ENCODE results near the gene CLCN4.

The CLCN4 gene

DNA sequence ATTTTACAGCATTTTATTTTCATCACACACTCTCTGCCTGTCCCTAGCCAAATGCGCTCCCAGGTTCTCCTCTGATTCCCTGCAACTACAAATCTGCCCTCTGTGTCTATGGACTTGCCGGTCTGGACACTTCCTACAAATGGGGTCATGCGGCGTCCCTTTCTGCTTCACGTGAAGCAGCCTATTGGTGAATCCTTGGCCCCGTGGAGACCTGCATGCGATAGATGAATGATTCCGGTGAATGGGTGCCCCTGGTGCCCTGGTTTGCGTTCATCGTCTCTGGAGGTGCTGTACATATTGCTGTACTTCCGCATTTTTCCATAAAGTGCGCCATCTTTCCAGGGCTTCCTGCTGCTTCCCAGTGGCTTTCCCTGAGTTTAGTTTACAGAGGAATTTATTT, 27.5 kb upstream of the CLCN4 start:
- no peak for DNase-seq (ENCODE audit: low read depth, low spot score)

DNA sequence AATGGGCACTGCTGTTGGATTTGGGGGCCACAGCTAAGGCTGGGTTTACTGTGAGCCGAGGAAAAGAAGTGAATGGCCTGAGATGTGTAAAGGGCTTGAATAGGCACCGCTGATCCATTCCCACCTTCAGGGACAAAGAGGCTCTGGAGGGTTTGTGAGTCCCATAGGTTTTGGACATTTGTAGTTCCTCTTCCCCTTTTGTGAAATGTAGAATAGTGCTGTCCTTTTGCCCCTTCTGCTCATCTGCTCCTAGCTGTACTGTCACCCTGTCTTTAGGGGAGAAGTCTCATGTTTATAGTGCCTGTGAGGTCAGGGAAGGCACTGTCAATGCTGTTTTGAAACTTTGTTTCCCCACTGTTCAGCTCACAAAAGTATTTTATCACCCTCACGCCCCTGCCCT, 26.4 kb upstream of the CLCN4 start:
- DNase-seq (ENCODE audit: low read depth, low spot score), result no peak

DNA sequence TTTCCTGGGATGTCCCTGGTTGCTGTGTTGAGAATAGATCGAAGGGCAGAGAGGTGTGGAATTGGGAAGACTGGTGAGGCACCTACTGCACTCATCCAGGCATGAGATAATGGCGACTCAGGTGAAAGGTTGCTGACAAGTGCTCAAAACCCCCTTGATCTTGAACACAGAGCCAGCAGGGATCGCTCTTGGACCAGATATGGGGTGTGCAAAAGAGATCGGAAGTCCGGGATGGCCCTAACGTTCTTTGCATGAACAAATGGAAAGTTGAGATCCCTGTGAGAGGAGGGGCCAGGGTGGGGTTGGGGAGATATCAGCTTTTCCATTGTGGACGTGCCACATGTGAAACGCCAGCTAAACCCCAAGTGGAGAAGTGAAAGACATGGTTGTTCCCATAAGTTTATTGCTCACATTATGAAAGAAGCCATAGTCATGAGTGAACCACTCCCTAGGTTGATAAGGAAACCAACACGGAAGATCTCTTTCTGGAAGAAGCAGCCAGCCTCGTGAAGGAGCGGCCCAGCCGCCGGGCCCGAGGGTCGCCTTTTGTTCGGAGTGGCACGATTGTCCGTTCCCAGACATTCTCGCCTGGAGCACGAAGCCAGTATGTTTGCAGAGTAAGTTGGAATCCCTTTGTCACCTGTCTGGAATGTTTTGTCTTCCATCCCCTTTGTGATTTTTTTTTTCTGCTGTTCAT, 22.6 kb upstream of the CLCN4 start:
- no peak for DNase-seq (ENCODE audit: low read depth, low spot score)

DNA sequence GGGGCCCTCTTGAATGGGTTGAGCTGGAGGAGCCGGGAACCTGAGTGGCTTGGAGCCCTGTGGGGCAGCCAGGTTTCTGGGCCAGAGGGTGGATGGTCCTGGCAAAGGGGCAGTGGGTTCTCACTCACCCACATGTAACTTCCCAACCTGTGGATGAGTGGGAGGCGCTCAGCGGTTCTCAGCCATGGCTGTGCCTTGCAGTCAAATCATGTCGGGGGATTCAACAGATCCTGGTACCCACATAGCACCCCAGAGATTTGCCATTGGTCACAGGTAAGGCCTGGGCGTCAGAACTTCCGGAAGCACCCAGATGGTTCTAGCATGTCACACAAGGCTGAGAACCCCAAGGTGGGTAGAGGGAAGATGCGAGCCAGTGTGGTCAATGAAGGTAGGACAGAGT, 21.9 kb upstream of the CLCN4 start:
- DNase-seq (ENCODE audit: low read depth, low spot score), result no peak

DNA sequence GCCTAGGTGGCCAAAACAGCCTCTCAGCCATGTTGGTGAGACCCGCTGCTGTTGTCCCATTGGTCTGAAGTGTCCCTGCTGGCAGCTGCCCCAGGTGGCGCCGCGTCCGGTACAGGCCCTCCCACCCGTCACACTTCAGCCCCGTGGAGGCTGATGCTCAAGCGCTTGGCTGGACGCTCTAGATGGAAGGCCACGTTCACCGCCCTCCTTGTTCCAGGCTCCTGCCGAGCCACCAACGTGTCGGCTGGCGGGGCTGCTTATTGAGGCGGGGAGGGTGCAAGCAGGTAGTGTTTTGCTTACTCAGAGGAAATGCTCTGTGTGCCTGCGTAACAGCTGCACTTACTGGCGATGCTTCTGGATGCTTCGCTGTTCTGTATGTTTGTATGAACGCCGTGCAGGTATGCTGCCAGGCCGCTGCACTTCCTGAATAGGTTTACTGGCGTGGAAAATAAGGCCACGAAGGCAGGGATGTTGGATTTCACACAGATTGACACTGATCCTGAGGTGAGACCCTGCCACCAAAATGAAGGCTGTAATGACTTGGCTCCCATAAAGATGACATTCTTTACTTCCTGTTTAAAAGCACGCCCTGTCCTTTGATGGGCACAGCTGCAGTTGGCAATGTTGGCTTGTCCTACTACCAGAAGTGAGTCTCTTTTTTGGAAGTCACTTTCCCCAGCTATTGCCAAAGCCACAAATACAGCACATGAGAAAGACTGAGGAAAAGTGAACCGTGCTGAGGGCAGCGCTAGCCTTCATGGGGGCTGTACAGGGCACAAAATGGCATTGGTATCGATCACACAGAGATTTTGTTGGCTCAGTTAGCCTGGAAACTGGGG, 21.0 kb upstream of the CLCN4 start:
- no peak for DNase-seq (ENCODE audit: low read depth, low spot score)

DNA sequence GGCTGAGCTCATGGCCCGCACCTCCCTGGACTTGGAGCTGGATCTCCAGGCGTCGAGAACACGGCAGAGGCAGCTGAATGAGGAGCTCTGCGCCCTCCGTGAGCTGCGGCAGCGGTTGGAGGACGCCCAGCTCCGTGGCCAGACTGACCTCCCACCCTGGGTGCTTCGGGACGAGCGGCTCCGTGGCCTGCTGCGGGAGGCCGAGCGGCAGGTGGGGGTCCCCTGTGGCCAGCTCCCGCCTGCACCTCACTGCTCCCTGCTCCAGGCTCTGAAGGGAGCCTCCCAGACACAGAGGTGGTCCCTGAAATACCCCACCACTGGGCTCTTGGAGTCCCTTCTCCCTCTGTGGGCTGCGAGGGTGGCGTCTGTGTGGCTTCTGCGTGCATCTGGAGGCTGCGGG, 18.0 kb upstream of the CLCN4 start:
- no peak for DNase-seq (ENCODE audit: low read depth, low spot score)

DNA sequence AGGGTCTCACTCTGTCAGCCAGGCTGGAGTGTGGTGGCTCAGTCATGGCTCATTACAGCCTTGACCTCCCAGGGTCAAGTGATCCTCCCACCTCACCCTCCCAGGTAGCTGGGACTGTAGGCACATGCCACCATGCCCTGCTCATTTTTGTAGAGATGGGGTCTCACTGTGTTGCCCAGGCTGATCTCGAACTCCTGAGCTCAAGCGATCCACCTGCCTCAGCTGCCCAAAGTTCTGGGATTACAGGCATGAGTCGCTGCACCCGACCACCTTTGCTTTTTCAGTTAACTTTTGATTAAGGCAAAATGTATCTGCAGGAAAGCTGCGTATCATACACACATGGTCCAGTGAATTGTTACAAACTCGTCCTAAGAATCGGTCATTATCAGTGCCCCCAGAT, 16.5 kb upstream of the CLCN4 start:
- DNase-seq (ENCODE audit: low read depth, low spot score), result no peak

DNA sequence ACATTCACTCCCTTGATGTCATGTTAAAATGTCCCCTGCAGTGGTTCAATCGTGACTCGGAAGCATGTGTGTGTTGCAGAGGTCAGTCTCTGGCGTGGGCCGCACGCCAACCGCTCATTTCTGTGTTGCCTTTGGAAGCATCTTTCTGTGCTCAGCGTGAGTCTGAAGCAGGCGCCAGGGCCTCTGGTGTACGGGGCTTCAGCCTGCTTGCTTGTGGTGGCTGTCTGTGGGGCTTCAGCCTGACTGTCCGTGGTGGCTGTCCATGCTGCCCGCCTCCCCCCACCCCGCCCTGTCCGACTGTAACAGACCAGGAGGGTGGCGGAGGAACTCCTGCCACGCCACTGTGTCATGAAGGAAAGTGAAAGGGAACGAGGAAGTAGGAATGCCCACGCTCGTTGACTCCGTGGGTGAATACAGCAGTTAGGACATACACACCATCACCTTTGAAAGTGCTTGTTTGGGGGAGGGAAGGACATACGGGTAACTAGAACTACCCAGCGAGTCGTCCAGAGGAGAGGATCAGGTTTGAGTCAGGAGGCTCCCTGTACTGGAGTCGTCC, 14.7 kb upstream of the CLCN4 start:
- no peak for DNase-seq (ENCODE audit: low read depth, low spot score)

DNA sequence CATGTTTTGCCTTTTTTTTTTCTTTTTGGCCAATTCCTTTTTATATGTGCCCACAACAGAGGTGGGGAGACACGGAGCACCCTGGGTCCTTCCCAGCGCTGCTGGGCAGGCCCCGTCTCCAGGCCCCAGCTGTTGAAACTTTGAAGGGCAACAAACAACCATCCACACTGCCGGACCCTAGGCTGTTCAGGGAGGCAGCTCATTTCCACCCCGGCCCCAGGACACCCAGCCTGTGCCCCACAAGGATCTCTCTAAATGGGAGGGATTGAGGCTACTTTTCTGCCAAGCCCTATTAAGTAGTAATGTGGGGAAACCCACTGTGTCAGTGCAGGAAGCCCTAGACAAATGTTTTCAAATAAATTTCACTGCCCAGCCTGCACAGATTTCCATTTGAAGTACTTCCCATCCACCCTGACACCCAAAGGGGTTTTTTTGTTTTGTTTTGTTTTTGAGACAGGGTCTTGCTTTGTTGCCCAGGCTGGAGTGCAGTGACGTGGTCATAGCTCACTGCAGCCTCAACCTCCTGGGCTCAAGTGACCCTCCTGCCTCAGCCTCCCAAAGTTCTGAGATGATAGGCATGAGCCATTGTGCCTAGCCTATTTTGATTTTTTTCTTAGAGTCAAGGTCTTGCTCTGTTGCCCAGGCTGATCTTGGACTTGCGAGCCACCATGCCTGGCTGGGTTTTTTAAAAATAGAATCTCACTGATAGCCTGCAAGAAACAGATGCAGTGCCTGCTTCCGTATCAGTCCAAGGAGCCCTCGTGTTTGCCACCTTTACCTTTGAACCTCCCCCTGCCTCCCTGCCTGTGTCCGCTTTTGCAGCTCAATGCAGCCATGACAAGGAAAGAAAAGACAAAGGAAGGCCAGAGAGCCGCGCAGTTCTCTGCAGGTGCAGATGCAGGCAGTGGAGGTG, 13.4 kb upstream of the CLCN4 start:
- DNase-seq (ENCODE audit: low read depth, low spot score), result no peak

DNA sequence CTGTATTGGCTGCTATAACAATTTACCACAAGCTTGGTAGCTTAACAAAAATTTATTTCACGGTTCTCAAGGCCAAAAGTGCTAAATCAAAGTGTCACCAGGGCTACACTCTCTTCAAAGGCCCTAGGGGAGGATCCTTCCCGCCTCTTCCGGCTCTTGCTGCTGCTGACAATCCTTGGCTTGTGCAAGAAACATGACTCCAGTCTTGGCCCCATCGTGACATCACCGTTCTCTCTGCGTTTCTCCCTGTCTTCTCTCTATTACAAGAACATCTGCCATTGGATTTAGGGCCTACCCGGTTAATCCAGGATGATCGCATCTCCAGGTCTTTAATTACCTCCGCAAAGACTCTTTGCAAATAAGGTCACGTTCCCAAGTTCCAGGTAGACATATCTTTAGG, 10.4 kb upstream of the CLCN4 start:
- DNase-seq (ENCODE audit: low read depth, low spot score), result no peak

DNA sequence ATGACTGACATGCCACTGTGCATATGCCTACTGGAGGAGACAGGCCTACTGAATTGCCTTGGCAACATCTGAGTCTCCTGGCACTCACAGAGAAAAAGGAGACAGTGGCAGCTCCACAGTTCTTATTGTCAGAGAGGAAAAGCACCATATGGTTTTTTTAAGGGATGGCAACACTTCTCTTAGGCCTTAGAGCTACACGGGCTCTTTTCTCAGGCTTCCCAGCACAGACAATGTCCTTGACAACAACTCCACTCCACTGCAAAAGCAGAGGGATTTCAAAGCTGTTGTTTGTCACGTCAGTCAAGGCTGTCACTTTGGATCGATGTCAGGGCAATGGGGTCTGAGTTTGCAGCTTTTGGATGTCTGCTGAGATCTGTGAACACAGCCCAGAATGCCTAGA, 4.7 kb upstream of the CLCN4 start:
- DNase-seq (ENCODE audit: low read depth, low spot score), result no peak

DNA sequence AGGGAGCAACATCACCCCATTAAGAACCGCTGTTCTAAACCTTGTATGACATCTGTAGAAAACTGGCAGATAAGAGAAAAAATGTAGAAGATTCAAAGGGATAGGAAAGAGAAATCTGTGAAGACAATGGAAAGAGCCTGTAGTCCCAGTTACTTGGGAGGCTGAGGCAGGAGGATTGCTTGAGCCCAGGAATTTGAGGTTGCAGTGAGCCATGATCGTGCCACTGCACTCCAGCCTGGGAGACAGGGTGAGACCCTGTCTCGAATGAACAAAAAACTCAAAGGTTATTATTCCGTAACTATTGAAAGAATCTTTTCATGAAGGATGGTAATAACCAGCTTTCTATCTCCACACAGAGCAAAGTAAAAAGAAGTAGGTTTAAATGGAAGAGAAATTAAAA, 1.6 kb upstream of the CLCN4 start:
- DNase-seq (ENCODE audit: low read depth, low spot score), result no peak

DNA sequence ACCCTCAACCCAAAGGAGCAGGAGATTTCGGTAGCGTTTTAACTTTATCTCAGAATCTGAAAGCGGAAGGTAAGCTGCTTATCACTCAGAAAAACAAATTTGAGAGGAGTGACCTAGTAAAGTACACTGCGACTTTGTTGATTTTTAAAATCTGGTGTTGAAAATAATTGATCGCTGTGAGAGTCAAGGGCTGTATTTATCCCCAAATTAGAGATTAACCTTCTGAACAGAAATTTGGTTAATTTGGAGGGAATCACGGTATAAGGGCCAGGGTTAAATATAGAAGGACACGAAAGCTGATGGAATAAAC, 212 bp downstream of the CLCN4 start:
- DNase-seq (ENCODE audit: low read depth, low spot score), result no peak

DNA sequence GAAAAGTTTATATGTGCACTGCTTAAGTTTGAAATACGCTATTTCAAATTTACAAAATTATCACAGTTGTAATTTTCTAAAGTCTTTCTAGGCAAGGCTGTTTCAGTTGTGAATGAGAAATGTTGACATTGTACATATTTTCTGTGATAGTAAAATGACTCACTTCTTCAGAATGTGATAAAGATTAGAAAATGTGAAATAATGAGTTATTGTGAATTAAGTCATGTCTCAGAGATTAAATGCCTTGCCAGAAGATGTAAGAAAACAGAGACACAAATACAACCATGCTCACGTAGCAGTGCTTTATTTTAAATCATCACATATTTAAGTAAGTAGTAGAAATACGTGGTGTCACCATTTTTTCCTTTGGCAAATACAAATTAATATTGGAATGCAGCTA, 768 bp downstream of the CLCN4 start:
- no peak for DNase-seq (ENCODE audit: low read depth, low spot score)

DNA sequence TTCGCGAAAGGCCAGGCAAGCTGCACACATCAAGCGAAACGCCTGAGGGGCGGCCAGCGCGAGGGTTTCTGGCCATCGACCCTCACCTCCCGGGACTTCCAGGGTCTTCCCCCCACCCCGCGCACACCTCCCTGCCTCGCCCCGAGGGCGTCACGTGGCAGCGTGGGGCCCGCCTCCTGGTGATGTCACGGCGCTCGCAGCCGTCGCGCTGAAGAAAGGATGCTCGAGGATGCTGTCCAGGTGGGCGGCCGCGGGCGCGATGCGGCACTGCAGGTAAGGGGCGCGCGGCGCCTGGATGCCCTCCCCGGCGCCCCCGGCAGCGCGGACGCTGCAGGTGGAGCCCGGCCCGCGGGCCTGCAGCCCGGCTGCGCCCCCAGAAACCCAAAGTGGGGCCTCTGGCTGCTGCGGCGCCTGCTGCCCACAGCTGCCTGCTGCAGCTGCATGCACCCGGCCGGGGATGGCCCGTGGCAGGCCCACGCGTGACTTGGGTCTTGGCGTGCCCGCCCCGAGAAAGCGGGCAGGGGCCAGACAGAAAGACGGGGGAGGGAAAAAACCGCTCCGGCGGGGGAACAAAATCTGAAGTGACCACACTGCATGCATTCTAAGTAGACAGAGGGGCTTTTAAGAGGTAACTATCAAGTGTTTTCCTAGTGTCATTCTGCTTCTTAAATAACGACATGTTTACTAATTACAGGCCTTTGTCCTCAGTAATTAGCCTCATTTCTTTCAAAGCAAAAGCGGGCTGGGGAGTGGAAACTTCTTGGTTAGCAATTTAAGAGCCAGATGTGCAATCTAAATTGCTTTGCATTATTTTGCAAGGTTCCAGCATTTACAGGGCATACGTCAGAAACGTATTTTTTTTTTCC, 1.7 kb downstream of the CLCN4 start:
- no peak for DNase-seq (ENCODE audit: low read depth, low spot score)

DNA sequence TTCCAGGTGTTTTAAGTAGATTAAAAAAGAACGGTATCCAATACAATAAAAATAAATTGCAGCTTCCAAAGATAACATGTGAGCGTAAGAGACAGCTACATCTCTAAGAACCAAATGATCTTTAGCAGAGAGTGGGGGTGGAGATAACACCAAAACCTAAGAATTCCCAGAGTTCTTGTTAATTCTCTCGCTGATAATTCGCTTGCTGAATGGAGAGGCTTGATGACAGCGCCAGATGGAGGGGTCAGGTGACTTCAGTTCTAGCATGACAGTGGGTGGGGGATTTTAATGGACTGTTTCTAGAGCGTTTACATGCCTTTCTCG, 2.3 kb downstream of the CLCN4 start:
- no peak for DNase-seq (ENCODE audit: low read depth, low spot score)

DNA sequence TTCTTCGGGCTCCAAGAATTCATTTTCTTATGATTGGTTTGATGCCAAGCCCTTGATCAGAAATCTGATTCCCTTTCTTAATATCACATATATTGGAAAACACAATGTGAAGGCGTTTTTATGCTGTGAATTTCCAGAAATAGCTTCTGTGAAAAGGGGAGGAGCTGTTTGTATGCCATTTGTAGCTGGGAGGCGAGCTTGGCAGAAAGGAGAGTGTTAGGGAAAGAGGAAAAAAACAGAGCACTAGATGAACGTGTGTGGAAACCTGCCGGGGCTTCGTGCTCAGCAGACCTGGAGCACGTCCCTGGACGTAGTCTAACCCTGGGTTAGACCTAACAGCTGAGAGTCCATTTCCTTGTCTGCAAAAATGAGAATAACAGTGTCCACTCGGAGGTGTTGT, 3.4 kb downstream of the CLCN4 start:
- no peak for DNase-seq (ENCODE audit: low read depth, low spot score)

DNA sequence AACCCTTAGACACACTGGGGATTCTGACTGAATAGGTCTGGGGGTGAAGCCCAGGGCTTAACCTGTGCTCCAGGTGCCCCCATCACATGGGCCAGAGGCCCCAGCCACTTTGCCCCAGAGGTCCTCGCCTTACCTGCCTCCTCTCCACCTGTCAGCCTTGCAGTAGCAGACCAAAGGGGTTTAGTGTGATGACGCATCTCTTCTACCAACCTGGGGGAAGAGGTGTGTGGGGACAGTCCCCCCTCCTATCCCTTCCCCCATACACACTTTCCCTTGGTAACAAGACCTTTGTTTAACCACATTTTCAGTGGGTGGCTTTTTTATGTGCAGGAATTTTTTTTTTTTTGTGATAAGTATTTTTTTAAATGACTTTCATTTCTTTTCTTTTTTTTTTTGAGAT, 6.3 kb downstream of the CLCN4 start:
- DNase-seq (ENCODE audit: low read depth, low spot score), result no peak

DNA sequence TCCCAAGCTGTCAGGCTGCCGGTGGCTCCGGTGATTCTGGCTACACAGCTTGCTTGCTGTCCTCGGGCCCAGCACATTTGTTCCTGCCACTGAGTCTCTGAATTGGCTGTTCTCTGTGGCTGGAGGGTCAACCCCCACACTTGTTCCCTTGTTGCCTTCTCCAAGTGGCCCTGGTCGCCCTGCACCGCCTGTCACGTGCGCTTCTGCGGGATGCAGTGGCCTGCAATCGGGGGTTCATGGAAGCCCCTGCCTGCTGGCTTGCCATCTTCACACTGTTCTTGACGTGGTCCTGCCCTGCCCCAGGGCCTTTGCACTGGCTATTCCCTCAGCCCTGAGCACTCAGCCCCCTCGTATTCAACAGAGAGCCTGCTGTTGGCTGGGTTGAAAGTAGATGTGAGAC, 8.1 kb downstream of the CLCN4 start:
- no peak for DNase-seq (ENCODE audit: low read depth, low spot score)

DNA sequence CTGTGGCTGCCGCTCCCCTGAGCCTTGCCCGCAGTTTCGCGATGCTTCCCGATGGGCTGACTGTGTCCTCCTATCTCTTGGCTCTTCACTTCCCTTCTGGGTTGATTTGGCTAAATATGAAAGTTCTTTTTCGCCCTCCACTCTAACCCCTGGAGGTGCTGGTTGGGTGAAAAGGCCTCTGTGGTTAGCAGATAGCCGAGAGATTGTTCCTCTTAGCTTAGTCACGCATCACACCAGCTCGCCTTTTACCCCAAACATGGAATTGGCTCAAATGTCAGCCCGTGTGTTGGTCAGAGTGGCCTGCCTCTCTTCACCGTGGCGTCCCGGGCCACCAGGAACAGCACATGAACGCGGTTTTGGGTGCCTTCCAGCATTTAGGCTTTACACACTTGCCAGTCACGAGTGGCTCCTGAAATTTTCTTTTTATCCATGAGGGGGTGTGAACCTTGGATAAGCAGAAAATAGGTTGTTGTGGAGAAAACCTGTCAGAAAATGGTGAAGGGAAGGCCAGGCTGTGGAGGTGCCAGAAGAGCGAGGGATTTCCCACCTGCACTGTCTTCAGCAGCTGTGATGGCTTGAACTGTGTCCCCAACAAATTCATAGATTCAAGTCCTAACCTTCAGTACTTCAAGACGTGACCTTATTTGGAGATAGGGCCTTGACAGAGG, 8.9 kb downstream of the CLCN4 start:
- no peak for DNase-seq (ENCODE audit: low read depth, low spot score)

DNA sequence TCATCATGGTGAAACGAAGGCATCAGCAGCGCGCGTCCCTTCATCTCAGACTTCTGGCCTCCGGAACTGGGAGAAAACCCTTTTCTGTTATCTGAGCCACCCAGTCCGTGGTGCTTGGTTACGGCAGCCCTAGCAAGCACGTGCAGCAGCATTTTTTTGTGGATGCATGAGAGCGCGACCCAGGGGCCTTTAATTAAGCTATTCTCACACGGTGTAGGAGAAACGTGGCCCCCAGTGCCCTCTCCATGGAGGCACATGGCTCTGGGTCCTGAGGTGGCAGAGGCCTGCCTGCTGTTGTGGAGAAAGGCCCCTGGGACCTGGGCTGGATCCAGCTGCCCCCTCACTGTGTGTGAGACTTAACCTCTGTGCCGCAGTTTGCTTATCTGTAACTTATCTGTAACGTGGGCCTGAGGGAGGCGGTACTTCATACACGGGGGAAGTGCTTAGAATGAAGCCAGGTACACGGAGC, 9.5 kb downstream of the CLCN4 start:
- no peak for DNase-seq (ENCODE audit: low read depth, low spot score)

Data from activated CD4-positive, CD25-positive, alpha-beta regulatory T cell treated with anti-CD3 and anti-CD28 coated beads, Interleukin-2, amount 50 U/mL, for 16 hours (primary cell).